Measurements from ENCODE around the gene RPH3AL.

The RPH3AL gene

DNA sequence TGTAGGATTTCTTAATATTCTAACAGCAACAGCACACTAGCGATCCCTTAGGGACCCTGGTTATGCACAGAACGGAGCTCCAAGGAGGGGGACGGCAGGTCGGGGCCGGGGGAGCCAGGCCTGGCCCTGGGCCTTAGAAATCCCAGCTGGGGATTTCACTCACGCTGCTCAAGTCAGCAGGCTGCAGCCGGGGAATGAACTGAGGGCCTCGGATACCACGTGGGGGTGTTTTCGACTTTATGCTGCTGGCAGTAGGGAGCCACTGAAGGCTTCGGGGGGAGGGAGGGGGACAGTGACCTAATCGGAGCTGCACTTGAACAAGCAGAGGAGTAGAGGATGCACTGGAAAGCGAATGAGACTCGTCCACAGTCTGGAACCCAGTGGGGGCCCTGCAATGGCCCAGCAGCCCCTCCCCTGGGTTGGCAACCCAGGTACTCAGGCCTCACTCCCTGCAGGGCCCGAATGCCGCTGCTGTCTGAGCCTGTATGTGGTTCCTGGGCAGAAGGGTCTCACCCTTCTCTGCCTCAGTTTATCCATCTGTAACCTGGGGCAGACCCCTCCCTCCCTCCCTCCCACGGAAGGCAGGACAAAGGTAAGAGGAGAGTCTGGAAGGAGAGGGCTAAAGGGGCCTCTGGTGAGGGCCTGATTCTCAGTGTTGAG lies 53.7 kb downstream of the RPH3AL start:
- no peak overlapping the region for H3K4me3 ChIP-seq (ENCODE audit: low read length)
- no CpG with 5 or more reads among the region's 17 CpGs for WGBS (ENCODE audit: extremely low coverage, insufficient coverage, low lambda C conversion rate)
- no peak overlapping the region for H2AK5ac ChIP-seq (ENCODE audit: low read length)
- H2BK5ac ChIP-seq (ENCODE audit: low read length): no peak overlapping the region
- H3K27ac ChIP-seq (ENCODE audit: low read depth, low read length): no peak overlapping the region
- H3K56ac ChIP-seq (ENCODE audit: low read length): no peak overlapping the region
- H2BK120ac ChIP-seq (ENCODE audit: low read depth, low read length): no peak overlapping the region
- H3K4me2 ChIP-seq (ENCODE audit: low read length): no peak overlapping the region
- no peaks in the 10 kb centered on the region for H3K27me3 ChIP-seq (ENCODE audit: insufficient read depth, low read length, poor library complexity)
- H2BK15ac ChIP-seq (replicated peaks; ENCODE audit: low read depth): no peak overlapping the region
- H3K4me1 ChIP-seq (ENCODE audit: control insufficient read depth, low read depth, low read length): no peaks in the 10 kb centered on the region
- no peak overlapping the region for H4K8ac ChIP-seq (ENCODE audit: low read depth, low read length)
- no peak overlapping the region for H3K9ac ChIP-seq (ENCODE audit: low read length)
- no peak overlapping the region for H3K23ac ChIP-seq (ENCODE audit: low read length)
- no peak overlapping the region for H3K4ac ChIP-seq (ENCODE audit: low read depth, low read length)
- no peak for DNase-seq
- H4K5ac ChIP-seq (ENCODE audit: low read length): no peak overlapping the region
- H3K36me3 ChIP-seq (ENCODE audit: control insufficient read depth, insufficient read depth, low read length): no peaks in the 10 kb centered on the region
- H3K79me1 ChIP-seq (ENCODE audit: low read length): no peaks in the 10 kb centered on the region
- no peaks in the 10 kb centered on the region for H3K79me2 ChIP-seq (ENCODE audit: control insufficient read depth, insufficient read depth, low read length)
- H3K18ac ChIP-seq (ENCODE audit: low read length): no peak overlapping the region

- no peak overlapping the region for H3K4me2 ChIP-seq (ENCODE audit: low read length)
- H3K79me1 ChIP-seq (ENCODE audit: low read length): no peaks in the 10 kb centered on the region
- H3K27me3 ChIP-seq (ENCODE audit: insufficient read depth, low read length, poor library complexity): no peaks in the 10 kb centered on the region
- H3K4me1 ChIP-seq (ENCODE audit: control insufficient read depth, low read depth, low read length): no peaks in the 10 kb centered on the region
- H4K8ac ChIP-seq (ENCODE audit: low read depth, low read length): no peak overlapping the region
- H3K18ac ChIP-seq (ENCODE audit: low read length): no peak overlapping the region
- no peak overlapping the region for H3K56ac ChIP-seq (ENCODE audit: low read length)
- no peaks in the 10 kb centered on the region for H3K79me2 ChIP-seq (ENCODE audit: control insufficient read depth, insufficient read depth, low read length)
- H3K4me3 ChIP-seq (ENCODE audit: low read length): no peak overlapping the region
- WGBS (ENCODE audit: extremely low coverage, insufficient coverage, low lambda C conversion rate): no CpG with 5 or more reads among the region's 10 CpGs
- no peak overlapping the region for H3K9ac ChIP-seq (ENCODE audit: low read length)
- no peak overlapping the region for H3K23ac ChIP-seq (ENCODE audit: low read length)
- no peak overlapping the region for H4K5ac ChIP-seq (ENCODE audit: low read length)
- H2BK5ac ChIP-seq (ENCODE audit: low read length): no peak overlapping the region
- H2BK15ac ChIP-seq (replicated peaks; ENCODE audit: low read depth): no peak overlapping the region
- no peak overlapping the region for H3K27ac ChIP-seq (ENCODE audit: low read depth, low read length)
- H2BK120ac ChIP-seq (ENCODE audit: low read depth, low read length): no peak overlapping the region
- H3K36me3 ChIP-seq (ENCODE audit: control insufficient read depth, insufficient read depth, low read length): no peaks in the 10 kb centered on the region
- no peak for DNase-seq
- no peak overlapping the region for H2AK5ac ChIP-seq (ENCODE audit: low read length)
- no peak overlapping the region for H3K4ac ChIP-seq (ENCODE audit: low read depth, low read length)
Observed at GRCh38 chr17:297758-298157, 54.8 kb downstream of the RPH3AL start.

DNA sequence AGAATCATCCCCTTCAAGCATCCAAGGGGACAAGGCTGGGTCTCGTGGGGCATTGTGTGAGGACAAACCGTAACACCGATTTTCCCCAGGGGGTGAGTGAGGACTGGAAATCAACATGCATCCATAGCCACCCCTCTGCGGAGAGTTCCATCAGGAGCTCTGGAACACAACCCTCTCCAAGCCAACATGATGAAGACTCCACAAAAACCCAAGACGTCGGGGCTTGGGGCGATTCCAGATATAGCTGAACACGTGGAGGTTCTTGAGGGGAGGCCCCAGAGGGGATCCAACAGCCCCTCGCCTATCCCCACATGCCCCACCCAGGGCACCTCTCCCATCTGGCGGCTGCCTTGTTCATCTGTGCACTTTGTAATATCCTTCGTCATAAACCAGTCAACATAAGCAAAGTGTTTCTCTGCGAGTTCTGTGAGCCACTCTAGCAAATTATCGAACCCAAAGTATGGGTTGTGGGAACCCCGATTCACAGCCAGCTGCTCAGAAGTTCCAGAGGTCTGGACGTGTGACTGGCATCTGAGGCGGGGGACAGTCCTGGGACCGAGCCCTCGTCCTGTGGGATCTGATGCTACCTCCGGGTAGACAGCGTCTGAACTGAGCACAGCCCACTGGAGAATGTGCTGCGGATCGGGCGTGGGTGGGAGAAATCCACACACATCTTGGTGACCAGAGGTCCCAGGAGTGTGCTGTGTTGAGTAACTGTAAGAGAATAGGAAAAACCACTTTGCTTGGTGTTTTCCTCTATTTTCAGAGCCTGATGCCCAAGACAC lies 55.5 kb downstream of the RPH3AL start:
- Histone ChIP-seq H3K18ac (ENCODE audit: low read length) (no peak overlapping the region), H3K79me2 (ENCODE audit: control insufficient read depth, insufficient read depth, low read length) (no peaks in the 10 kb centered on the region), H2BK5ac (ENCODE audit: low read length) (no peak overlapping the region), H2BK120ac (ENCODE audit: low read depth, low read length) (no peak overlapping the region), H3K4me3 (ENCODE audit: low read length) (no peak overlapping the region), H2BK15ac (replicated peaks; ENCODE audit: low read depth) (no peak overlapping the region), H3K36me3 (ENCODE audit: control insufficient read depth, insufficient read depth, low read length) (no peaks in the 10 kb centered on the region), H4K8ac (ENCODE audit: low read depth, low read length) (no peak overlapping the region), H2AK5ac (ENCODE audit: low read length) (no peak overlapping the region), H3K9ac (ENCODE audit: low read length) (no peak overlapping the region), H3K4ac (ENCODE audit: low read depth, low read length) (no peak overlapping the region), H3K23ac (ENCODE audit: low read length) (no peak overlapping the region), H3K79me1 (ENCODE audit: low read length) (no peaks in the 10 kb centered on the region), H3K56ac (ENCODE audit: low read length) (no peak overlapping the region), H3K27ac (ENCODE audit: low read depth, low read length) (no peak overlapping the region), H4K5ac (ENCODE audit: low read length) (no peak overlapping the region), H3K4me1 (ENCODE audit: control insufficient read depth, low read depth, low read length) (no peaks in the 10 kb centered on the region), H3K4me2 (ENCODE audit: low read length) (no peak overlapping the region), H3K27me3 (ENCODE audit: insufficient read depth, low read length, poor library complexity) (no peaks in the 10 kb centered on the region)
- WGBS (ENCODE audit: extremely low coverage, insufficient coverage, low lambda C conversion rate): no CpG with 5 or more reads among the region's 23 CpGs
- no peak for DNase-seq

DNA sequence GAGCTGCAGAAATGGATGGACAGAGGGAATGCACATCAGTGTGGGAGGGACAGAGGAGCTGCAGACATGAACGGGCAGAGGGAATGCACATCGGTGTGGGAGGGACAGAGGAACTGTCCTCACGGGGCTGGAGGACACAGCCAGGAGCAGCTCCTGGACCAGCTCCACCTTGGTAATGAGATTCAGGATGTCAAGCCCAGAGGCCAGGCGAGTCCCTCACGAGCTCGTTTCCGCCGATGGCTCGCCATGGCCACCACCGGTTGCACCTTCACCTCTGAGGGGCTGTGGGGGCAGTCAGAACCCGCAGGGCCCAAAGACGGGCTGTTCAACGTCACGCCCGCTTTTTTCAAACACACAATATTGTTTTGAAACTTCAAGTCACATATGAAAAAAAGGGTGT lies 56.2 kb downstream of the RPH3AL start:
- Histone ChIP-seq H3K79me1 (ENCODE audit: low read length) (no peaks in the 10 kb centered on the region), H3K27ac (ENCODE audit: low read depth, low read length) (no peak overlapping the region), H3K23ac (ENCODE audit: low read length) (no peak overlapping the region), H3K9ac (ENCODE audit: low read length) (no peak overlapping the region), H3K18ac (ENCODE audit: low read length) (no peak overlapping the region), H3K4me3 (ENCODE audit: low read length) (no peak overlapping the region), H3K36me3 (ENCODE audit: control insufficient read depth, insufficient read depth, low read length) (no peaks in the 10 kb centered on the region), H4K8ac (ENCODE audit: low read depth, low read length) (no peak overlapping the region), H2BK15ac (replicated peaks; ENCODE audit: low read depth) (no peak overlapping the region), H3K4me1 (ENCODE audit: control insufficient read depth, low read depth, low read length) (no peaks in the 10 kb centered on the region), H3K79me2 (ENCODE audit: control insufficient read depth, insufficient read depth, low read length) (no peaks in the 10 kb centered on the region), H2AK5ac (ENCODE audit: low read length) (no peak overlapping the region), H2BK5ac (ENCODE audit: low read length) (no peak overlapping the region), H2BK120ac (ENCODE audit: low read depth, low read length) (no peak overlapping the region), H3K56ac (ENCODE audit: low read length) (no peak overlapping the region), H3K4me2 (ENCODE audit: low read length) (no peak overlapping the region), H3K27me3 (ENCODE audit: insufficient read depth, low read length, poor library complexity) (no peaks in the 10 kb centered on the region), H4K5ac (ENCODE audit: low read length) (no peak overlapping the region), H3K4ac (ENCODE audit: low read depth, low read length) (no peak overlapping the region)
- no CpG with 5 or more reads among the region's 15 CpGs for WGBS (ENCODE audit: extremely low coverage, insufficient coverage, low lambda C conversion rate)
- no peak for DNase-seq

DNA sequence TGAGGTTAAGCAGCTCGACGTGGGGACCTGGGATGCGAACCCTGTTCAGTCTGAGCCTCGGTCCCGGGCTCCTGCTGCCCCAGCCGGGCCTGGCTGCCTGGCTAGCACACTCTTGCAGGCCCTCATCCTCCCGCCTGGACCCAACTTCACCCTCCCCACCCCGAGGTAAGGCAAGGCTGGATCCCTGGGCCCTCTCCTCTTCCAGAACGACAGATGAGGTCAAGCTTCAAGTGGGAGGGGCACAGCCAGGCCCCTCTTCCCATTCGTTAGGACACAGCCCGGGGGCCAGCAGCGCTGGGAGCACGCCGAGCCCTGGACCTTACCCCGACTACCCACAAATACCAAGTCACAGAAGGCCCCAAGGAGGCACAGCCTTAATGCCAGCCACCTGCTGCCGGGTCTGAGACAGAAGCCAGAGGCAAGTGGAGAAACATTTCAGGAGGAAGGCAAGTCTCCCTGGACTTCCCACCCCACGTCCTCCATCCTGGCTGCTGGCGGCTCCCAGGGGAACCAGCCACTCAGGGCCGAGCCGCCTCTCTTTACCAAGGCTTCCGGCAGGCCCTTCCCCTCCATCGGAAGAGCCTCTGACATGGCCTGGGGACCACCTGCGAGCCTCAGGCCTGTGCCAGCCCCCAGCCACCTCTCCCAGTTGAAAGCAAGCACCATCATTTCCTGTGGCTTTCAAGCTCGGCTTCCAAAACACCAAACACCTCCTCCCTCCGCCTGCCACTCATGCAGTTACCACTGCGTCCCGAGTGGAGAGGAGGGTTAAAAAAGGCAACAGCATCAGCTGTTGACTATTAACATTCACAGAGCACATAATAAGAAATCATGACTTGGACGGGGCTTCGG lies 59.9 kb downstream of the RPH3AL start:
- Histone ChIP-seq H3K27me3 (ENCODE audit: insufficient read depth, low read length, poor library complexity) (no peaks in the 10 kb centered on the region), H4K8ac (ENCODE audit: low read depth, low read length) (no peak overlapping the region), H3K56ac (ENCODE audit: low read length) (no peak overlapping the region), H2BK5ac (ENCODE audit: low read length) (no peak overlapping the region), H2BK15ac (replicated peaks; ENCODE audit: low read depth) (no peak overlapping the region), H2BK120ac (ENCODE audit: low read depth, low read length) (no peak overlapping the region), H3K23ac (ENCODE audit: low read length) (peak overlapping the region; percentile 45), H4K5ac (ENCODE audit: low read length) (no peak overlapping the region), H3K4ac (ENCODE audit: low read depth, low read length) (no peak overlapping the region), H2AK5ac (ENCODE audit: low read length) (no peak overlapping the region), H3K79me1 (ENCODE audit: low read length) (no peaks in the 10 kb centered on the region), H3K79me2 (ENCODE audit: control insufficient read depth, insufficient read depth, low read length) (no peaks in the 10 kb centered on the region), H3K36me3 (ENCODE audit: control insufficient read depth, insufficient read depth, low read length) (no peaks in the 10 kb centered on the region), H3K18ac (ENCODE audit: low read length) (no peak overlapping the region), H3K4me2 (ENCODE audit: low read length) (no peak overlapping the region), H3K27ac (ENCODE audit: low read depth, low read length) (no peak overlapping the region), H3K4me1 (ENCODE audit: control insufficient read depth, low read depth, low read length) (no peaks in the 10 kb centered on the region), H3K9ac (ENCODE audit: low read length) (no peak overlapping the region), H3K4me3 (ENCODE audit: low read length) (no peak overlapping the region)
- no CpG with 5 or more reads among the region's 29 CpGs for WGBS (ENCODE audit: extremely low coverage, insufficient coverage, low lambda C conversion rate)
- DNase-seq: no peak
